GM21576 (cell line): ENCODE results near the gene IL26.

Experiments used
- ATAC-seq: cut with Tn5 transposase; IDR thresholded peaks from one replicate; pipeline ENCODE4 v1.9.1; 2021; ENCODE audit warnings: mild to moderate bottlenecking, moderate library complexity; ENCODE audit not compliant: unreplicated experiment

IL26 gene

DNA sequence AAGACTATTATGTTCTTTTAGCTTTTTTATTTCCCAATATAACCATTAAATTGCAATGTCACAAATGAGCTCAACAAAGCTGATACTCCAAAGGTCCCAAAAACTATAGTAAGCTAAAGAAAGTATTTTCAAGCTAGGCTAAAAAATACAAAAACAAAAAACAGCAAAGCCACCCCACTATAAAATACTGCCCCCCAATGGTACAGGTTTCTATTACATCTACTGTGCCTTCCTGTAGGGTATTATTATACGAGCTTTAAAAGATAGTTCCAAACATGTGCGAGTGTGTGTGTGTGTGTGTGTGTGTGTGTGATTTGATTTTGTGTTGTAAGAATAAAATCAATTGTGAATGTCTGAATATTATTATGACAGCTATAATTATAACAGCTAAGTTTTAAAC lies 67.2 kb downstream of the IL26 start:
- no peak for ATAC-seq

DNA sequence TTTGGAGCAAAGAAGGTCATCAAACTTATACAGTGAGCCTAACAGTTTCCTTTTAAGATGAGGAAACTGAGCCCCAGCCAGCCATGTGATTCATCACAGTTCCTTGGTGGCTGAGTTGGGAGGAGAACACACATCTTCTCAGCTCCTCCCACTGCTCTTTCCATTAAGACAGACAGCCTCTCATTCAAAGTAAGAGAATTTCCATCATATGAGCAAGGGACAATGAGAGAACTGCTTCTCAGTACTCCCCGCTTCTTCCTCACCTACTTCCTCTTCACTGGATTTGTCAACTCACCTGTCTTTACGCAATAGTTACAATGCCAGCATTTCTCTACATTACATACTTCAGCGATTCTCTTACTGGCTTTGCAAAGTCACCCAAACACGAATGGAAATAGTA lies 68.2 kb downstream of the IL26 start:
- ATAC-seq = no peak

DNA sequence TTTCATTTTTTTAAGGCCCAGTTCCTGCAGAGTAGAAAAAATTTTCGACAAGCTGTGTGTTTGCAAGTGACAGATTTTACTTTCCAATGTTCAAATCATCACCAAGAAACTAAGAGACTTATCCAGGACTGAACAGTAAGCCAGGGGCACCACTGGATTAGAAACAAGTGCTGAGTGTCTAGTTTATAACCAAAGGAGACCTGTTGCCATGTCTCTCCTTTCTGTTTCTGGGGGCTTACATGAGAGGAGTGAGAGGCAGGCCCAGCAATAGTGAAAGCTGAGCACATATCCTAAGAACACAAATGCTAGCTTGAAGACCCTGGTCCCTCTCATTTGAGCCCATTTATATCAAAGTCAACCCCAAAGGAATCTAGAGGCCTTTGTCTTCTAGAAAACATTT lies 69.0 kb downstream of the IL26 start:
- no peak for ATAC-seq

DNA sequence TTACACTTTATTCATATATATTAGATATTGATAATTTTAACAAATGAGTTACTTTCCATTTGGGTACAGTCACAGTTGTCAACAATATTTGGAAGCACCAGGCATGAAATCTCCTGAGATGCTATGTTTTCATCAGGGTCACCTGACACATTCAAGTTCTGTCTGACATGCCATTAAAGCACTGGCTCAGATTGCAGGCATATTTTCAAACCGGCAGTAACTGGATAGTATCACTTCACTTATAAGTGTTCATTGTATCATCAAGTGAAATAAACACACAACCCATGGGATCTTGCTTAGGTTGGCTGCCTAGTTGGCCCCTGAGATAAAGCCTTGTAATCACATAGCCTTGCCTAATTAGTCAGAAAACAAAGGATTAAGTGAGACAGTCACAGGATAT lies 70.8 kb downstream of the IL26 start:
- ATAC-seq = no peak
